Tibial nerve (tissue), 4 donors: ENCODE results near the gene PNLDC1.
"Not testable (repeated sequence)": the region's sequence is repeated elsewhere in the genome, so short reads cannot be mapped to it uniquely, and the experiment has no call there.

Experiments used
- CTCF ChIP-seq, 5 experiments: fragments of 200-600 bp in 3 of 5; fragments of 450-650 bp in 2 of 5; sonication (generic) in 3 of 5; IDR thresholded peaks; one replicate each; pipeline ENCODE4 v1.5.1; 2016 to 2019; ENCODE audit warnings: antibody characterized with exemption in 5 of 5, mild to moderate bottlenecking in 3 of 5, moderate library complexity in 2 of 5
- EP300 ChIP-seq, 2 donors: sonication (generic); formaldehyde crosslinking; IDR thresholded peaks; one replicate each; pipeline ENCODE4 v1.6.1; 2017; ENCODE audit warnings: antibody characterized with exemption in 2 of 2, mild to moderate bottlenecking in 1 of 2
- POLR2A ChIP-seq, 2 donors: fragments of 450-650 bp; IDR thresholded peaks; one replicate each; pipeline ENCODE4 v1.6.1; 2017; ENCODE audit warnings: antibody characterized with exemption in 2 of 2, mild to moderate bottlenecking in 2 of 2, moderate library complexity in 2 of 2

- TF ChIP-seq EP300, CTCF, POLR2A (IDR thresholded peaks at IDR 0.05): not testable (repeated sequence)
These were observed 48.5 kb downstream of the PNLDC1 start for GRCh38 chr6:159848552-159848951.
